Neural cell (in vitro differentiated cells): ENCODE data around the gene CDH8.
"Not testable (repeated sequence)": the region's sequence is repeated elsewhere in the genome, so short reads cannot be mapped to it uniquely, and the experiment has no call there.

Source experiments
- CTCF ChIP-seq: fragments of 450-650 bp; IDR thresholded peaks from 2 replicates; pipeline ENCODE4 v1.5.1; 2014; ENCODE audit warnings: antibody characterized with exemption, mild to moderate bottlenecking, moderate library complexity; ENCODE audit not compliant: poor library complexity, severe bottlenecking
- EZH2 ChIP-seq: fragments of 200-600, 300-800 bp; shearing (Covaris generic), sonication (generic); IDR thresholded peaks from 2 replicates; pipeline ENCODE4 v1.6.1; 2014; ENCODE audit warnings: antibody characterized with exemption, low read length, borderline replicate concordance, mild to moderate bottlenecking; ENCODE audit not compliant: insufficient read depth, poor library complexity, severe bottlenecking

GRCh38 chr16:61781855-61782254 lies 254.4 kb downstream of the CDH8 start:
- TF ChIP-seq EZH2, CTCF: not testable (repeated sequence)
